Measurements from ENCODE around the gene WDR11.
A peak's percentile ranks its signal among the peaks of the same experiment; 100 is the strongest.

Gene WDR11

DNA sequence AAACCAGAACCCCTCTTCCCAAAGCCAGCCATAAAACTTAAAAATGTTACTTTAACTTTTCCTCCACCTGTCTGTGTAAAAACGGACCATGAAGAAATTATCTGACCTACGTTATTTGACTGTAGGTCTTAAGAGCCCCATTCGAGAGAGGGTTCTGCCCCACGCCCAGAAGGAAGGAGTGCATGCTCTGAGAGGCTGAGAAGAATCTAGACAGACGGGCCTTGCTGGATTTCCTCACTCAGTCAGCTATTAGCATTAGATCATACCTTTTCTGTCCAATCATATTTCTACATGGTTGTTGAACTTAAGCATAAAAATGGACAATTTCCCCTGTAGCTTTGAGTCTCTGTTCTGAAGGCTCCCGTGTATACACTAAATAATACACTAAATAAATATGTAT lies 38.1 kb upstream of the WDR11 start:
- TF ChIP-seq, protein P1, sequence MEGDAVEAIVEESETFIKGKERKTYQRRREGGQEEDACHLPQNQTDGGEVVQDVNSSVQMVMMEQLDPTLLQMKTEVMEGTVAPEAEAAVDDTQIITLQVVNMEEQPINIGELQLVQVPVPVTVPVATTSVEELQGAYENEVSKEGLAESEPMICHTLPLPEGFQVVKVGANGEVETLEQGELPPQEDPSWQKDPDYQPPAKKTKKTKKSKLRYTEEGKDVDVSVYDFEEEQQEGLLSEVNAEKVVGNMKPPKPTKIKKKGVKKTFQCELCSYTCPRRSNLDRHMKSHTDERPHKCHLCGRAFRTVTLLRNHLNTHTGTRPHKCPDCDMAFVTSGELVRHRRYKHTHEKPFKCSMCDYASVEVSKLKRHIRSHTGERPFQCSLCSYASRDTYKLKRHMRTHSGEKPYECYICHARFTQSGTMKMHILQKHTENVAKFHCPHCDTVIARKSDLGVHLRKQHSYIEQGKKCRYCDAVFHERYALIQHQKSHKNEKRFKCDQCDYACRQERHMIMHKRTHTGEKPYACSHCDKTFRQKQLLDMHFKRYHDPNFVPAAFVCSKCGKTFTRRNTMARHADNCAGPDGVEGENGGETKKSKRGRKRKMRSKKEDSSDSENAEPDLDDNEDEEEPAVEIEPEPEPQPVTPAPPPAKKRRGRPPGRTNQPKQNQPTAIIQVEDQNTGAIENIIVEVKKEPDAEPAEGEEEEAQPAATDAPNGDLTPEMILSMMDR (IDR thresholded peaks at IDR 0.05), result no peak

GRCh38 chr10:120818301-120818700 lies 32.9 kb upstream of the WDR11 start:
- TF ChIP-seq, protein P1 (IDR thresholded peaks at IDR 0.05), result no peak

DNA sequence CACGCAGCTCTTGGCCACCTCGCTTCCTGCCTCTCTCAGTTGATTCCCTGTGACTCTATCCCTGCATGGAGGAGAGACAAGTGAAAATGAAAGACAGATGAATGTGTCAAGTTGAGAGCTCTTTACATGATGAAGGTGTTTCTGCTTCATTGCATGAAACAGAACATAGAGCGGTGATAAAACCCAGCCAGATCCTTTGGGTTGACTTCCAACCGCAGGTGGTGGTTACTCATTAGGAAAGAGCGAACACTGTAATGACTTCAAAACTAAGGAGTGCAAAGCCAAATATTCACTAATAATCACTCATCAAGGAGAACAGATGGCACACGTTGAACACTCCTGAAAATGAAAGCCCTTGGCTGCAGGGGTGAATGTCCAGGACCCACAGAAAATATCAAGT lies 31.8 kb upstream of the WDR11 start:
- TF ChIP-seq, protein P1 (IDR thresholded peaks at IDR 0.05), result no peak

- TF ChIP-seq, protein P1 (IDR thresholded peaks at IDR 0.05), result no peak
Observed at GRCh38 chr10:120823266-120823665, 27.9 kb upstream of the WDR11 start.

DNA sequence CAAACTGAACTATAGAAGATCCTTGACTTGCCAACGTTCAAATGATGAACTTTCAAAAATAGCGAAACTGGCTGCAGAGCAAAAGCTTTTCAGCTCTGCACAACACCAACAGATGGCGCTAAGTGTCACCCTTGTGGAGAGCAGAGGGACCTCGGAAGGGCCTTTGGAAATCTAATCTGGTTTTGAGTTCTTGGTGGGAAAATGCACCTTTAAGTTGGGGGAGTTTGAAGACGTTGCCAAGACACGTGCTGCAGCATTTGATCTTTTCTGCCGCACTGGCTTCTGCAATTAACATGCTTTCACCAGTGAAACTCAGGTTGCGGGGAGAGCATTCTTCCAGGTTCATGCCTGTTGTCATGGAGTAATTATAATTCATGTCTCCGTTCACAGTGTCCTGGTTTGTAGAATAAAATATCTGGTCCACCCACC lies 26.3 kb upstream of the WDR11 start:
- TF ChIP-seq, protein P1 (IDR thresholded peaks at IDR 0.05), result peak; percentile 72

DNA sequence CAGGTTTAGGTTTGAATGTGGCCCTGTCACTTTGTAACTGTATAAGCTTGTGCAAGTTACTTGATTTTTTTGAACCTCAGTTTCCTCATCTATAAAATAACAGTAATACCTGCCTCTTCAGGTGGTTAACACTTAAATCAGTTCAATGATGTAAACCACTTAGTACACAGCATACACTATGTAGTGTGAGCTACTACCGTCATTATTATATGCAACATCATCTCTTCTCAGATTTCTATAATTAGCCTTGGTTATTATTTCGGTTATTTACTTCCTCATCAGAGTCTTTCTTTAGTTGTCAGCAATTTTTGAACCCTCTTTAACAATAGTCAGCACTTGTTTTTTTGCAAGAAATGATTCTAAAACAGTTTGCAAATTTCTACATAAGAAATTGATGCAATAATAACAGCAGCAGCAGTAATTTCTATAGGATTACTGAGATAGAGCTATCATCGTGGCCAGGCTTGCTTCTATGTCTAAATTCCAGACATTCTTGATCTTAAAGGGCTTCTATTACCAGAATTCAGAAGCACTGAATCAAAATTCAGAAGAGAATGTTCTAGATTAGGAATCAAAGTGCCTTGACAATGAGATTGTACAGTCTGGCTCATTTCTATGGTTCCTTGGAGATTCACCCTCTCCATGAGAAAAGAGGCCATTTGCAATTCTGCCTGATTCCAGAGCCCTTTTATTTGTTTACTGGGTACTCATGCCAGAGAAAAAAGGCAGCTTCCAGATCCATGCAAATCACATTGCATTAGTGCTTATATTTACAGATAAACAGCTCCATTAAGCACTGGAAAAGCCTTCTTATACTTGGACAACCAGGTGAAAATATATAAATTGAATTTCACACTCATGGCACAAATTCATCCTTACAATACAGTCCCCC lies 25.0 kb upstream of the WDR11 start:
- TF ChIP-seq, protein P1 (IDR thresholded peaks at IDR 0.05), result no peak

DNA sequence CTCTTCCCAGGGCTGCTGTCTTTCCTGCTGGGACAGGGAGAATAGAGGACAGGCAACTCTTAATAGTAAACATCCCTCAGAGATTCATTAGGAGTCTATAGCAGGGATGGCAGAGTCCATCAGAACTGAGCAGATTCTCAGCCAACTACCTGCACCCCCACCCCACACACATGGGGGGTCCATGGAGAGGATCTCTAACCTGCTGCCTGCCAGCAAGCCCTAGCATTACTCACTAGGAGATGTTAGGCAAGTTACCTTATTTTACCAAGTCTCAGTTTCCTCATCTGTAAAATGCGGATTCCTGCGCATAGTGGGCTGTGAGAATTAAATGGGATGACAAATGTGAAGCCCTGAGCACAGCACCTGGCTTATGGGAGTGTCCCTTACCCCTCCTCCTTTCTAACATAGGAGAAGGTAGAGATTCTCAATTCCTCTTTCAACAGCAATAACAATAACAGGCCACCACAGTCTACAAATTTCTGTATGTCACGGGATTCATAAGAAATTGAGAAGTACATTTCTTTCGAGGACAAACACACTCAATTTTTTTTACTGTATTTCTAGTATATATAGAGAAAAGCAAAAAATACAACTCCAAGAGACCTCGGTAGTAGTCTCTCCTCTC lies 23.8 kb upstream of the WDR11 start:
- TF ChIP-seq, protein P1 (IDR thresholded peaks at IDR 0.05), result no peak

Data from LNCAP (cell line).